Stimulated activated CD4-positive, alpha-beta T cell treated with anti-CD3 and anti-CD28 coated beads, Interleukin-1b, Interleukin-23, amount 100 ng/mL, for 48 hours (primary cell): Measurements from ENCODE around the gene VENTX.

Experiments
- DNase-seq: peaks from one replicate; pipeline ENCODE4 v3.0.0-alpha.2; 2020

The VENTX gene

GRCh38 chr10:133202778-133203651, 34.6 kb upstream of the VENTX start:
- no peak for DNase-seq

DNA sequence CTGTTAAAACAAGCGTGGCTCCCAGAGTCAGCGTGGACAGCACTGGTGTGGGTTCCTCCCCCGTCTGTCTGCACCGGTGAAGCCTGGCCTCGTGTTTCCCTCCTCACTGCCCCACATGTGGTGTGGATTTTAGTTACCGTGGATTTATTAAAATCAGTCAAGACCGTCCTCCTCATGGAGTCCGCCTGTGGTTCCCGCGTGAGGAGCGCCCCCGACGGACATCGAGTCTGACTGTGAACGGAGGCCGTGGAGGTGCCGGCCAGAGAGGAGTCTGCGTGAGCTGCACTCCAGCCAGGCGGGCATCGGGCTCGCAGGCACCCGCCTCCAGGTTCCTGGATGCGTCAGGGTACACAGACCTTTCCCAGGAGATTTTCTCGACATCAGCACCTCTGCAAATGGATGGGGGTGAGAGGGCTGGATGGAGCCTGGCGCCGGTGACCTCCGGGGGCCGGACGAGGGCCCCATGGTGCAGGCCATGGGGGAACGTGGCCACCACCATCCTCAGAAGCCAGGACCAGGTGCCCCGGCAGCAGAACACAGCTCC, 33.9 kb upstream of the VENTX start:
- no peak for DNase-seq

- no peak for DNase-seq
Measured at GRCh38 chr10:133204226-133205015, 33.2 kb upstream of the VENTX start.

DNA sequence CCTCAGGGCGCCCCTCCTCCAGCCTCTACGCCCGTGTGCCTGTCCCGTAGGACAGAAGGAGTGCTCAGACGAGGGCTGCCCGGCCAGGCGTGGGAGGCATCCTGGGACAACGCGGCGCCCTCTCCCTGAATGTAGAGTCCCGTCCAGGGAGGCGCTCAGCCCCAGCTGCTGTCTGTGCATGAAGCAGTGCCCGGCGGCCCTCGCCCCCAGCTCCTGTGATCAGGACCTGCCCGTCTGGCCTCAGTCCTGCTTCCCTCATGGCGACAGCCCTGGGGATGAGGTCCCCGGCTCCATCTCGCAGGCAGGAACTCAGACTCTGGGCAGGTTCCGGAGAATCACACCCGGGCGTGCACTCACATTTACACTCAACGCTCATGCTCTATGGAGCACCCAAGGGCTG, 32.5 kb upstream of the VENTX start:
- DNase-seq: no peak

DNA sequence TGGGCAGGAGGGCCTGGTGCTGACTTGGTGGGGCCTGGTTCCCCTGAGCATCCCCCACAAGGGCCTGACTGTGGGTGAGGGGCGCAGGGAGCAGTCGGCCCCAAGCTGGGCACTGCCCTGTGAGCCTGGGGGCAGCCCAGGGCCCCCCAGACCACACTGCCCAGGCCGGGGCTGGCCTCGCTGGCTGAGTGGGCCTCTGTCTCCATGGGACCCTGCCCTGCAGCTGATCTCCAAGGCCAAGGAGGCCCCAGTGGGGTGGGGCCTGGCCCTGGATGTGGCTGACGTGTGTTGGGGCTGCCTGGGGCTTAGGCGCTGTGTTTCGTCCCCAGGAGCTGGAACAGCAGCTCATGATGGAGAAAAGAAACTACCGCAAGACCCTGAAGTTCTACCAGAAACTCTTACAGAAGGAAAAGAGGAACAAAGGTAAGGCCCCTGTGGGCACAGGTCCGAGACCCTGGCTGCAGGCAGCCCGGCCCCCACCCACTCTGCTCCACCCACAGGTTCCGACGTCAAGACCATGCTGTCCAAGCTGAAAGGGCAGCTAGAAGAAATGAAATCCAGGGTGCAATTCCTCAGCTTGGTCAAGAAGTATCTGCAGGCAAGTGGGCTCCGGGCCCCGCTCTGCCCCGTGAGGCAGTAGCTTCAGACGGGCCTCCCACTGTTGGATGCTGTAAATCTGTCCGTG, 31.2 kb upstream of the VENTX start:
- DNase-seq: no peak

GRCh38 chr10:133207041-133207600, 30.5 kb upstream of the VENTX start:
- no peak for DNase-seq

DNA sequence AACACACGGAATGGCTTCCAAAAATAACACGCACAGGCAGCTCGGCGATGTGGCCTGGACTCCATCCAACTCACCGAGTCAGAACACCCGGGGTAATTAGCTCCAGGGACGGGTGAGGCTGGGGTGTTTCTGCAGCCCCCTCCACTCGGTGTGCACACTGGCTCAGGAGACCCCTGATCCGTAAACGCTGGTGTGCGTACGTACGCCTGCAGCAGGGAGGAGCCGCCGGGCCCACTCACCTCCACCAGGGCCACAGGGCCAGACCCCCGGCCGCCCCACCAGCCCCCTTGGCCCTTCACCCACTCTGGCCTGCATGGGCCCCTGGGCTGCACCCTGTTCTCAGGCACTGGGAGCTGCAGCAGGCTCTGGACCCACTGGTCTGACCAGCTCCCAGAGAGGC, 30.0 kb upstream of the VENTX start:
- DNase-seq: no peak

- DNase-seq: no peak
Measured at GRCh38 chr10:133208466-133208865, 29.2 kb upstream of the VENTX start.

DNA sequence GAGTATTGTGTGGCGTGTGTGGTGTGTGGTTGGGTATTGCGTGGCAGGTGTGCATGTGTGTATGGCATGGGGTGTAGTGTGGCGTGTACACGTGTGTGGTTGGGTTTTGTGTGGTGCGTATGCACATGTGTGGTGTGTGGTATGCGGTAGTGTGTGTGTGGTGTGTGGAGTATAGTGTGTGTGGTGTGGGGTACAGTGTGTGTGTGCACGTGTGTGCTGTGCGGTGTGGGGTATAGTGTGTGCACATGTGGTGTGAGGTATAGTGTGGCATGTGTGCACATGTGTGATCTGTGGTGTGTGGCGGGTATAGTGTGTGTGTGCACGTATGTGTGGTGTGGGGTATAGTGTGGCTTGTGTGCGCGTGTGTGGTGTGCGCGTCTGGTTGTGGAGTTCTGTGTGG, 28.5 kb upstream of the VENTX start:
- no peak for DNase-seq

DNA sequence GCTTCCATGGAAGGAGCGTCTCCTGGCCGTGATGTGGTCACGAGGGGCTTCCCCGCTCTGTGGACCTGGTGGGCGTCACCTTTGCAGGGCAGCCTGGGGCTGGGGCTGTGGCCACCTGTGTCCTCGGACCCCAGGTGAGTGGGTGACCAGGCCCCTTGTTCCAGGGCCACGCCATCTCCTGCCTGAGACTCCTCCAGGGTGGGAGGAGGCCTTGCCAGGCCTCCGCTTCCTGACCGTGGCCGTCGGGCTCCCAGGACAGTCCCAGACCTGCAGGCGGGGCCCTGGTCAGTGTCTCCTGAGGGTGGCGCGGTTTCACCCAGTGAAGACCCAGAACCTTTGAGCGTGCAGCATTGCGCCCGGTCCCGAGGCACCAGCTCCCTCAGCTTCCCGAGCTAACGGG, 28.0 kb upstream of the VENTX start:
- DNase-seq: no peak

GRCh38 chr10:133210398-133211140, 27.1 kb upstream of the VENTX start:
- no peak for DNase-seq

GRCh38 chr10:133211141-133211830, 26.4 kb upstream of the VENTX start:
- DNase-seq: no peak

GRCh38 chr10:133211959-133212852, 25.4 kb upstream of the VENTX start:
- no peak for DNase-seq

GRCh38 chr10:133212853-133213494, 24.7 kb upstream of the VENTX start:
- no peak for DNase-seq

GRCh38 chr10:133213641-133214467, 23.8 kb upstream of the VENTX start:
- DNase-seq: no peak

DNA sequence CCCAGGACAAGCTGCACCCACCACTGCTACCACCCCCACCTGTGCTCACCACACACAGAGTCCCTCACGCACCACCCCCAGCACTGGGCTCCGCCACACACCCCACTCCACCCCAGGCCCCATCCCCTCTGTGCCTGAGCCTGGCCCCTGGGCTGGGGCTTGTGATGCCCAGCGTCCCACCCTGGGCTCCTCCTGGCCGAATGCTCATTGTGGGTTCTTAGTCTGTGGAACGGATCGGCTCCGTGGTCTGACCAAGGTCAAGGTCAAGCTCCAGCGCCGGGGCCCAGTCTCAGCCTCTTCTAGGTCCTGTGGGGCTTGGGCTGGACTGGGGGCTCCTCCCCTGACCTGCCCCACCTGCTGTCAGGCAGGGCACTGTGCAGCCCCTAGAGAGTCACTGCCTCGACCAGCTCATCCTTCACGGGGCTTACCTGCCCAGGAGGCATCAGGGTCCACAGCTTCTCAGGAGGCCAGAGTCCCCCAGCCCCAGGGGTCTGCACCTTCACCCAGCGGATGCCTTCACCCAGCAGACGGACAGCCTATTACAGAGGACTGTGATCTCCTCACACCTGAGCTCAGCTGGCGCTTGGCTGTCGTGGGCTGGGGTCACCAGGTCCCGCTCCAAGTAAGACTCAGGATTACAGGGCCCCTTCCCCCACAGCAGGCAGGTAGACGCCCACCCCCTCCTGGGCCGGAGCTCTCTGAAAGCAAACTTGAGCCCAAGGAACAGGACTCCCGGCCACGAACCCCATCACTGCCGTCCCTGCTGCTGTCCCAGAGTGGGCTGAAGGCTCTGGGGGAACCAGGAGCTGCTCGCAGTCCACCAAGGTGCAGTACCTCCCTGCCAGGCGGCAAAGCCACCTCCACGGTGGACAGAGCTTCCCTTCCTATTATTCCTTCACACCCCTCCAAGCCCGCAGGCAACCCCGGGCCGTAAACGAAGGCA, 22.9 kb upstream of the VENTX start:
- no peak for DNase-seq

DNA sequence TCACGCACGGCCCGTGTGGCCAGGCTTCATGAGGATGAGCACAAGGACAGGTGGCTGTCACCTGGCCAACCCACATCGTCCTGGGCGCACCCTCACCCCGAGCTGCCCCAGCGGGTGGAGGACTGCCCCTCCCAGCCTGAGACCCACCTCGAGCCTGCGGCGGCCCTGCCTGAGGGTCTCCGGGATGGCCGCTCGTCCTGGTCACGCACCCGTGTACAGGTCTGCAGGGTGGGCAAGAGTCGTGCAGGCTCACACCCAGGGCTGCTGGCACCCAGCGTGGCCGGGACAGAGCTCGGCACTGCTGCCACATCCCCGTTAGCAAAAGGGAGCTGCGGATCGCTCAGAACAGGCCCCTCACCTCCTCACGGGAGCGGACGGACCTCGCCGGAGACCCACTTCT, 22.1 kb upstream of the VENTX start:
- DNase-seq: no peak

DNA sequence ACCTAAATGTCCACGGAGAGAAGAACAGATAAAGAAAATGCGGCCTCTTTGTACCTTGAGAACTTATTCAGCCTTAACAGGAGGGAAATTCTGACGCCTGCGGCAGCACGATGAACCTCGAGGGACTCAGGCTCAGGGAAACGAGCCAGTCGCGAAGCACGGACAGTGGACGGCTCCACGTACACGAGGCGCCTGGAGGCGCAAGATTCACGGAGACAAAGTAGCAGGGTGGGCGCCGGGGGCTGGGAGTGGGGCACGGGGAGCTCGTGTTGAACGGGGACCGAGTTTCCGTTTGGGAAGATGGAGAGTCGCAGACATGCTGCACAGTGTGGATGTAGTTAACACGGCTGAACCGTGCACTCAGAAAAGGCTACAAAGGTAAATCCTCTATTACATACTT, 20.9 kb upstream of the VENTX start:
- DNase-seq: no peak
